Mesothelial cell of epicardium (in vitro differentiated cells): ENCODE measurements around the gene PIK3IP1. TPM values are rescaled to one million over a fixed set of nuclear protein-coding genes. Genes with fewer than 3 reads are reported as not detected.

Experiments used
- DNase-seq, 2 experiments: peaks; one replicate each; pipeline ENCODE4 v3.0.0; 2021; ENCODE audit warnings: low spot score in 2 of 2; ENCODE audit not compliant: unreplicated experiment in 2 of 2
- H3K27ac Mint-ChIP-seq: 2 replicates; pipeline ENCODE4 v1.8.0; 2021; ENCODE audit warnings: mixed read lengths
- H3K27me3 Mint-ChIP-seq: 2 replicates; pipeline ENCODE4 v1.8.0; 2021; ENCODE audit warnings: low read depth, mixed read lengths
- H3K36me3 Mint-ChIP-seq: 2 replicates; pipeline ENCODE4 v1.8.0; 2021; ENCODE audit warnings: mixed read lengths
- H3K4me1 Mint-ChIP-seq: 2 replicates; pipeline ENCODE4 v1.8.0; 2021; ENCODE audit warnings: mixed read lengths
- H3K4me3 Mint-ChIP-seq: 2 replicates; pipeline ENCODE4 v1.8.0; 2021; ENCODE audit warnings: mild to moderate bottlenecking, moderate library complexity, mixed read lengths
- H3K9me3 Mint-ChIP-seq: 2 replicates; pipeline ENCODE4 v1.8.0; 2021; ENCODE audit warnings: mixed read lengths
- CTCF ChIP-seq: fragments of 200-600 bp; sonication (generic); IDR thresholded peaks from one replicate; pipeline ENCODE4 v1.5.0; 2021; ENCODE audit warnings: antibody characterized with exemption; ENCODE audit not compliant: unreplicated experiment
- total RNA-seq: library from RNA; stranded (reverse); gene quantifications from 3 replicates; pipeline ENCODE4 v1.2.1, GENCODE V29; 2021

PIK3IP1 gene
- total RNA-seq, 1 donor from 2014 or later: 19.1 TPM

- peaks cover 8% of the 10 kb centered on the region for H3K4me1 Mint-ChIP-seq
- peak overlapping the region; percentile 92 for H3K27ac Mint-ChIP-seq
- H3K27me3 Mint-ChIP-seq: no peaks in the 10 kb centered on the region
- H3K9me3 Mint-ChIP-seq: no peaks in the 10 kb centered on the region
- DNase-seq: no peak
- H3K4me3 Mint-ChIP-seq: no peak overlapping the region
- TF ChIP-seq CTCF: no peak
- H3K36me3 Mint-ChIP-seq: peaks cover 26% of the 10 kb centered on the region
Observed at GRCh38 chr22:31275576-31275975, 16.7 kb downstream of the PIK3IP1 start.

- Mint-ChIP-seq H3K36me3 (peaks cover 31% of the 10 kb centered on the region), H3K27me3 (no peaks in the 10 kb centered on the region), H3K9me3 (no peaks in the 10 kb centered on the region), H3K4me3 (no peak overlapping the region), H3K27ac (peak overlapping the region; percentile 92), H3K4me1 (peaks cover 9% of the 10 kb centered on the region)
- TF ChIP-seq CTCF: no peak
- no peak for DNase-seq
Observed at GRCh38 chr22:31275018-31275417, 17.3 kb downstream of the PIK3IP1 start.

- DNase-seq: no peak
- peaks cover 35% of the 10 kb centered on the region for H3K36me3 Mint-ChIP-seq
- H3K27ac Mint-ChIP-seq: no peak overlapping the region
- TF ChIP-seq CTCF: no peak
- peaks cover 13% of the 10 kb centered on the region for H3K4me1 Mint-ChIP-seq
- H3K9me3 Mint-ChIP-seq: no peaks in the 10 kb centered on the region
- no peaks in the 10 kb centered on the region for H3K27me3 Mint-ChIP-seq
- no peak overlapping the region for H3K4me3 Mint-ChIP-seq
Observed at GRCh38 chr22:31274017-31274416, 18.3 kb downstream of the PIK3IP1 start.

- Mint-ChIP-seq H3K4me1 (peaks cover 13% of the 10 kb centered on the region), H3K27ac (no peak overlapping the region), H3K27me3 (no peaks in the 10 kb centered on the region), H3K9me3 (no peaks in the 10 kb centered on the region), H3K4me3 (no peak overlapping the region), H3K36me3 (peaks cover 47% of the 10 kb centered on the region)
- DNase-seq: peak in 1 of 2 experiments; percentile 56
- TF ChIP-seq CTCF: peak; percentile 60
Observed at GRCh38 chr22:31272522-31273446, 19.5 kb downstream of the PIK3IP1 start.

- DNase-seq: no peak
- Mint-ChIP-seq H3K27ac (peak overlapping the region; percentile 72), H3K36me3 (peaks cover 56% of the 10 kb centered on the region)
Observed at GRCh38 chr22:31271485-31271884, 20.8 kb downstream of the PIK3IP1 start.

More at GRCh38 chr22:31271485-31271884, 20.8 kb downstream of the PIK3IP1 start:
- Mint-ChIP-seq H3K9me3 (no peaks in the 10 kb centered on the region), H3K27me3 (no peaks in the 10 kb centered on the region), H3K4me3 (no peak overlapping the region), H3K4me1 (peaks cover 13% of the 10 kb centered on the region)
- no peak for TF ChIP-seq CTCF
